RPMI7951 (cell line): ENCODE data around the gene ZFPM1. TPM values are rescaled to one million over a fixed set of nuclear protein-coding genes. Genes with fewer than 3 reads are reported as not detected.
A peak's percentile ranks its signal among the peaks of the same experiment; 100 is the strongest.

ENCODE experiments used
- DNase-seq: peaks from one replicate; pipeline ENCODE4 v3.0.0-alpha.2; 2012; ENCODE audit warnings: low read depth
- total RNA-seq: library from RNA; depleted of rRNA; stranded (reverse); fragments of >200 nt; shearing (Covaris generic); gene quantifications from 2 replicates; pipeline ENCODE4 v1.2.3, GENCODE V29; 2014

ZFPM1 gene
- total RNA-seq, 1 experiment from 2014 or later, result 1.1 TPM

- no peak for DNase-seq
These were observed 19.3 kb upstream of the ZFPM1 start for GRCh38 chr16:88433632-88434352.

GRCh38 chr16:88434353-88434690 lies 18.8 kb upstream of the ZFPM1 start:
- DNase-seq, result no peak

- DNase-seq, result no peak
These were observed 18.3 kb upstream of the ZFPM1 start for GRCh38 chr16:88434746-88435145.

- no peak for DNase-seq
These were observed 17.4 kb upstream of the ZFPM1 start for GRCh38 chr16:88435437-88436355.

- no peak for DNase-seq
These were observed 16.3 kb upstream of the ZFPM1 start for GRCh38 chr16:88436796-88437195.

- DNase-seq, result no peak
These were observed 15.6 kb upstream of the ZFPM1 start for GRCh38 chr16:88437367-88437964.

- no peak for DNase-seq
These were observed 14.8 kb upstream of the ZFPM1 start for GRCh38 chr16:88438084-88438870.

- DNase-seq, result no peak
These were observed 14.1 kb upstream of the ZFPM1 start for GRCh38 chr16:88439016-88439415.

- DNase-seq, result no peak
These were observed 13.4 kb upstream of the ZFPM1 start for GRCh38 chr16:88439706-88440105.

GRCh38 chr16:88440111-88440510 lies 13.0 kb upstream of the ZFPM1 start:
- DNase-seq, result no peak

GRCh38 chr16:88440686-88441405 lies 12.2 kb upstream of the ZFPM1 start:
- DNase-seq, result no peak

GRCh38 chr16:88441460-88441859 lies 11.6 kb upstream of the ZFPM1 start:
- DNase-seq, result no peak

- DNase-seq, result no peak
These were observed 10.7 kb upstream of the ZFPM1 start for GRCh38 chr16:88442383-88442726.

- peak; percentile 60 for DNase-seq
These were observed 10.1 kb upstream of the ZFPM1 start for GRCh38 chr16:88442727-88443576.

GRCh38 chr16:88444826-88445582 lies 8.1 kb upstream of the ZFPM1 start:
- DNase-seq, result no peak

- DNase-seq, result no peak
These were observed 7.5 kb upstream of the ZFPM1 start for GRCh38 chr16:88445583-88445960.

GRCh38 chr16:88446061-88446460 lies 7.0 kb upstream of the ZFPM1 start:
- no peak for DNase-seq

- no peak for DNase-seq
These were observed 6.3 kb upstream of the ZFPM1 start for GRCh38 chr16:88446736-88447135.

- DNase-seq, result no peak
These were observed 5.2 kb upstream of the ZFPM1 start for GRCh38 chr16:88447881-88448280.
